GM21619 (cell line): ENCODE measurements around the gene GABPB2.
"Not testable (repeated sequence)": the region's sequence is repeated elsewhere in the genome, so short reads cannot be mapped to it uniquely, and the experiment has no call there.

ENCODE experiments used
- ATAC-seq: cut with Tn5 transposase; IDR thresholded peaks from one replicate; pipeline ENCODE4 v1.9.1; 2021; ENCODE audit not compliant: unreplicated experiment

Gene GABPB2

DNA sequence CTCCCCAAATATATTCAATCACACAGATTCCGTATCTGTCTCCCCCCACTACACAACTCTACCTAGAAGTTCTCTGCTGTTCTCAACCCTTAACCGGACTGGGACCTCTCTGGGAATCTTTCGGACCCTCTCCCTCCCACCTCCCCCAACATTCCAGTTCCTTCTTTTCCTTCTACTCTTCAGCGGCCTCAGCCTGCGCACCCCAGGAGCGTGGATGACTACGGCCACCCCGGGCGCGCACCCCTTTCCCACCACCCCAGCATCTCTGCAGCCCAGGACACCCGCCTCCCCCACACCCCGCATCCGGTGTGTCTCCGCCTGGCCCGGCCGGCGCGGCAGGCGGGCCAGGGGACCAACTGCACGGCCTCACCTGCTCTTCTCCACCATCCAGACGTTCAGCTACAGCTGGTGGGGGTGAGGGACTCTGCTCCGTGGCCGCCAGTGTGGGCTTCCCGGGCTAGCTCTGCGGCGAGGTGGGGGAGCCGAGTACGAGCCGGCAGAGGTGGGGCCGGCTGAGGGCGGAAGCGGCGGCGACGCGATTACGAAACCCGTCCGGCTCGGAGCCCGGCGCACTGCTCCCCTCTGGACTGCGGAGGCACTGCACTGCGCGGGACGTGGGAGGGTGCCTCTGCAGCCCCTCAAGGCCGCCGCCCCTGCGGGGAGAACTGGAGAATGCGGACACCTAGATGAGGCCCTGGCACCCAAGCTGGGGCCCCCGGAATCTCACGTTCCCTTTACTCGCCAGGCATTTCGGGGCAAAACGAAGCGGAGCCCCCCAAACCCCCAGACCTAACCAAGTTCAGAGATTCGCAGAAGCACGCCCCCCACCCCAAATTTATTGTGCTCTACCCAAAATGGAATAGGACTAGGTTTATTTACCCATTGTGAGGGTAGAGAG lies 11.2 kb upstream of the GABPB2 start, which contains the start of gene CDC42SE1:
CDC42SE1 (minus strand) TSS at position 514 of the 898 bp plus-strand sequence. CDS start 3,892 bp downstream, outside the sequence.
- ATAC-seq, result peak; percentile 74

DNA sequence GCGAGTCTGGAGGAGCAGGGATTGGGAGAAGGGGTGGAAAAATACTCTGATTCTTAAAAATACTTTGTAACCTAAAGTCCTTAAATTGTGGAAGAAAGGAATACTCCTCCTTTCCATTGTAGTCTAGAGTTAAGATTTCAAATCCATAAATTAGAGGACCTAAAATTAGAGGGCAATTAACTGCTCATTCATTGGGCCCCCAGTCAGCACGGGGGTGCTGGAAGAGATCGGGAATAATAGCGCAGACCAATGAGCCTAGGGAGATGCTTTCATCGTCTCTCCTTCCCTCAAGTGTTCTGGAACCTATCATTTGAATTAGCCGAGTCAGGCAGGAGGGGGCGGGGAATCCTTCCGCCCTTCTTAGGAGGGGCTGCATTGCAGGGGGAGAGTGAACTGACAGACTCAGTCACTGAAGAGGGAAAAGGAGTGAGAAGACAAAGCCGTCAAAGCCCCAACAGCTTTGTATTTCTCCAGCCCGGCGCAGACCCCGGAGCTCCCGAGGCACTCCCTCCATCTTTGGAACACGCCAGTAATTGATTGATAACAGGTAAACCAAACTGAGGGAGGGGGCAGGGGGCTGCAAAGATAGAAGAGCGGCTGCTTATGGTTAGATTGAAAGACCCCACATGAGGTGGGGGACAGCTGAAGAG lies 10.4 kb upstream of the GABPB2 start, which contains the start of gene MLLT11:
MLLT11 (plus strand) TSS at position 391 of the 650 bp plus-strand sequence. CDS start 6,828 bp downstream, outside the sequence.
- ATAC-seq, result no peak

DNA sequence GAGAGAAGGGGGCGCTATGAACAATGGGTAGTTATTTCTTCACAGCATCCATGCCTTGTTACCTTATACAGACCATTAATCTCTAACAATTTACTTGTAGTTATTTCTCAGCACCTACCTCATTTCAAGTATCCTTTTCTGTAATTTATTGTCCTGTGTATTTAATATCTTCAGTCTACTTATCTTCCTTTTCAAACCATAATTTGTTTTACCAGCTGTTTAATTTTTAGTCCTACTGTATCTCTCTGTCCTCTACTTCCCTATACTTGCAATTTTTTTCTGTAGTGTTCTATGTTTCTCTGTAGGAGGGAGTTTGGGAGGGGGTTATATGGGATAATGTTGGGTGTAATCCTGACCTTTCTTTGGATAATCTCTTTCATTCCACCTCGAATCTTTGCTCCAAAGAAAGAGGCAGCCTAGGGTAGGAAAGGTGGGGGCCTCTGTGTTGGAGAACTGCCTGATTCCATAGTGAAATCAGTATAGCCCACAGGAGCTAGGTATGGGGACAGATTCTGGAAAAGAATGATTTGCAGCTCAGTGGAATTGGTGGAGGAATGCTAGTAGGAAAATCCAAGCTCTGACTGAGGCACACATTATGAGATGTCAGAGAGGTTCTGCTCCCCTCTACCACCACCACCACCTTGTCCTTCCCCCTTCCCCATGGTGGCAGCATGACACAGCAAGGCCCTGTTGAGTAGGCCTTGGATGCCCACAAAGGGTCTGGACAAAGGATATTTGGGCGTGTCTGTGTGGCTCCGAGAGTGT lies 9.7 kb upstream of the GABPB2 start:
- ATAC-seq, result no peak

DNA sequence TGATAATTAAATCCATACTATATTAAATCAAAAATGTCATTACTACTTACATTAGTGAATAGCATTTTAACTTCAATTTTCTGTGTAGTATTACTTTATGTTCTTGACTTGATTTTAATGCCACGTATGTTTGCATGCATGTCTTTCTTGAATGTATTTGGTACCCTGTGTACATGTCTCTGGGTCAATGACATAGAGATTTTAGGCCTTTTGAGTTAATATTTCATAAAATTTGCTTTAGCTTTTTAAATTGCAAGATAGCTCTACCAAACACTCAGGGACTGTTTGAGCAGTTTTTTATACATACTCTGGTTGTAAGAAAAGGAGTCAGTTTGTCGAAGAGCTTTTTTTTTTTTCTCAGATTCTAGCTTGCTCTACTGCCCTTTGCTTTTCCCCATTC lies 8.9 kb upstream of the GABPB2 start:
- ATAC-seq, result no peak

DNA sequence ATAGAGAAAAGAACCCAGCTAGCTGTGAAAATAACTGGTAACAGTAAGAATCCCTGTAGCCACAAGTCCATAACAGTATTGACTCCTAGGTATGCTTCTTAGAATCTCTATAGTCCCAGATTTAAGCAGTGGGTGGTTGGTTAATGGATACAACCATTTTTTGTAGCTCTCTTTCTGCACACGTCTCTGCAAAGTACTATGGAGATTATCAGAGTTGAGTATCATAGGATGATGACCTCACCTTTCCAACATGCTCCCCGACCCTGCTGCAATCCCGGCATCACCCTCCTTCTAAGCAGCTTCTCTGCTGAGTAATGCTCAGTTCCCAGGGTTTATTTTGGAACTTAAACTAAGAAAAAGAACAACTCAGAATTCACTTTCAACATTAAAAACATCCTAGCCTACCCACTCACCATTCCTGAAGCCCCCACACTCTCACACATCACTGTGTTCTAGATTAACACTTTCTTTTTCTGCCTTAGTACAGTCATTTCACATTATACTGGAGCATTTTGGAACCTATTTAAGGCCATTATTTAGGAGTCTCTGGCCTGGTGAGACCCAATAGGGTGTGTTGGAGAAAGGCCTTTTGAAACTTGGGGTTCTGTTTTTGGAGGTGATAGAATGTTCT lies 7.7 kb upstream of the GABPB2 start:
- ATAC-seq, result no peak

DNA sequence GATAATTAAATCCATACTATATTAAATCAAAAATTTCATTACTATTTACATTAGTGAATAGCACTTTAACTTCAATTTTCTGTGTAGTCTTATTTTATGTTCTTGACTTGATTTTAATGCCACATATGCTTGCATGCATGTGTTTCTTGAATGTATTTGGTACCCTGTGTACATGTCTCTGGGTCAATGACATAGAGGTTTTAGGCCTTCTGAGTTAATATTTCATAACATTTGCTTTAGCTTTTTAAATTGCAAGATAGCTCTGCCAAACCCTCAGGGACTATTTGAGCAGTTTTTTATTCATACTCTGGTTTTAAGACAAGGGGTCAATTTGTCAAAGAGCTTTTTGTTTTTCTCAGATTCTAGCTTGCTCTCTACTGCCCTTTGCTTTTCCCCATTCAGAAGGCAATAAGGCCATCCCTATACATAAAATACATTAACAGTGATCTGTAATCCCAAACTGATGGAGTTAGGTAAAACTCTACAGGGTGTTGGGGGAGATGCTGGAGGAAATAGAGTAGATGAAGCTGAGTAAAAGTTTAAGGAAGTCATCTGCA lies 5.4 kb upstream of the GABPB2 start:
- ATAC-seq, result no peak

DNA sequence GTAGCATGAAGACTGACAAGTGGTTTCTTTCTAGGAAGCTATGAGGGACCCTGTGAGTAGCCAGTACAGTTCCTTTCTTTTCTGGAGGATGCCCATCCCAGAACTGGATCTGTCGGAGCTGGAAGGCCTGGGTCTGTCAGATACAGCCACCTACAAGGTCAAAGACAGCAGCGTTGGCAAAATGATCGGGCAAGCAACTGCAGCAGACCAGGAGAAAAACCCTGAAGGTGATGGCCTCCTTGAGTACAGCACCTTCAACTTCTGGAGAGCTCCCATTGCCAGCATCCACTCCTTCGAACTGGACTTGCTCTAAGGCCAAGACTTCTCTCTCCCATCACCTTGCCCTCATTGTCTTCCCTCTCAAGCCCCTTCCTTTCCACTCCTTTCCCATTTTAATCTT lies 3.4 kb upstream of the GABPB2 start:
- ATAC-seq, result no peak

DNA sequence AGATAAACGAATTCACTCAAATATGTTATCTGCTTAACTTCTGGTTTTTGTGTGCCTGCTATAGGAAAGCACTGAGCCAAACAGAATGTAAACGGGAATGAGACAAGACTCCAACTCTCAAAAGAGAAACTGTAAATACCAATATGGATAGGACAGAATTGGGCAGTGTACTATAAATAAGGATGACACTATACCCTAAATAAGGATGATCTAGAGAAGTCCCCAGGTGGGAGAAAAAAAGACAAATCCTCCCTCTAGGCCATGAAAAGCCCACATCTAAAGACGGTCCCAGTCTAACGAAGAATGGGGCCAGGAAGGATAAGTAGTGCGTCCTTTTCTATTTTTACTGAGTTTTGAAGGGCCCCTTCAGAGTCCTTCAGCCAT lies 1.5 kb upstream of the GABPB2 start:
- no peak for ATAC-seq

DNA sequence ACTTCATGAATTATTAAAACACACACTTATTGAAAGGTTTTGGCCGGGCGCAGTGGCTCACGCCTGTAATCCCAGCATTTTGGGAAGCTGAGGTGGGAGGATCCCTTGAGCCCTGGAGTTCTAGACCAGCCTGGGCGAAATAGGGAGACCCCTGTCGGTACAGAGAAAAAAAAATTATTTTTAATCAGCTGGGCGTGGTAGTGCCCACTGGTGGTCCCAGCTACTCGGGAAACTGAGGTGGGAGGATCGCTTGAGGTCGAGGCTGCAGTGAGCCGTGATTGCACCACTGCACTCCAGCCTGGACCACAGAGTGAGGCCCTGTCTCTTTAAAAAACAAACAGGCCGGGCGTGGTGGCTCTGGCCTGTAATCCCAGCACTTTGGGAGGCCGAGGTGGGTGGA lies 1.7 kb downstream of the GABPB2 start:
- ATAC-seq, result no peak

DNA sequence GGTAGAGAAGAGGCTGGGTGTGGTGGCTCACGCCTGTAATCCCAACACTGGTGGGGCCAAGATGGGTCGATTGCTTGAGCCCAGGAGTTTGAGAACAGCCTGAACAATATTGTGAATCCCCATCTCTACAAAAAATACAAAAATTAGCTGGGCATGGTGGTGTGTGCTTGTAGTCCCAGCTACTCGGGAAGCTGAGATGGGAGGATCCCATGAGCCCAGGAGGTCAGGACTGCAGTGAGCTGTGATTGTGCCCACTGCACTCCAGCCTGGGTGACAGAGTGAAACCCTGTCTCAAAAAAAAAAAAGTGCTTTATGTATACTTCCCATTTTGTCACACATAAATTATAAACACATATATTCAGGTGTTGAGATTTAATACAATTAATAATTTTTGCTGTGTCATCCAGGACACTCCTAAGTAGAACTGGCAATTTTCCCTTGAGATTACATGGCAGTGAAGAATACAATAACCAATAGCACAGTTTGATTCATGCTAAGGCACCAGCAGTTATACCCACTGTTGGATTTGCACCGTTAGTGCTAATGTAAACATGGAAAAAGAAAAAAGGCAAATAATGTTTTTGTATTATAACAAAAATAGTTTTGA lies 15.5 kb downstream of the GABPB2 start:
- ATAC-seq, result no peak

DNA sequence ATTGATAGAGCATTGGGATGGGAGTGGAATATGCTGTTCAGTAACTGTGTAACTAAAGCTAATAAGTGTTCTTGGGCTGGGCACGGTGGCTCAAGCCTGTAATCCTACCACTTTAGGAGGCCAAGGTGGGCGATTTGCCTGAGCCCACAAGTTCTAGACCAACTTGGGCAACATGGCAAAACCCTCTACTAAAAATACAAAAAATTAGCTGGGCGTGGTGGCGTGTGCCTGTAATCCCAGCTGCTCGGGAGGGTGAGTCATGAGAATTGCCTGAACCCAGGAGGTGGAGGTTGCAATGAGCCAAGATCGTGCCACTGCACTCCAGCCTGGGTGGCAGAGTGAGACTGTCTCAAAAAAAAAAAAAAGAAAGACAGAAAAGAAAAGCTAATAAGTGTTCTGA lies 26.9 kb downstream of the GABPB2 start:
- ATAC-seq, result not testable (repeated sequence)

DNA sequence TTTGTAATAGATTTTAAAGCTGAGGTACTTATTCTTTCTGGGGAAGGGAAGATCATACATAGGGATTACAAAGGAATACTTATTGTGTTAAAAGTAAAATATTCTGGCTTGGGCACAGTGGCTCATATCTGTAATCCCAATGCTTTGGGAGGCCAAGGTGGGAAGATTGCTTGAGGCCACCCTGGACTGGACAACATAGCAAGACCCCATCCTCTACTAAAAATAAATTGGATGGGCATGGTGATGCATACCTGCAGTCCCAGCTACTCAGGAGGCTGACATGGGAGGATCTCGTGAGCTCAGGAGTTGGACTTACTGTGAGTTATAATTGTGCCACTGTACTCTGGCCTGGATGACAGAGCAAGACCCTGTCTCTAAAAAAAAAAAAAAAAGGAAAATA lies 27.6 kb downstream of the GABPB2 start:
- ATAC-seq, result no peak

DNA sequence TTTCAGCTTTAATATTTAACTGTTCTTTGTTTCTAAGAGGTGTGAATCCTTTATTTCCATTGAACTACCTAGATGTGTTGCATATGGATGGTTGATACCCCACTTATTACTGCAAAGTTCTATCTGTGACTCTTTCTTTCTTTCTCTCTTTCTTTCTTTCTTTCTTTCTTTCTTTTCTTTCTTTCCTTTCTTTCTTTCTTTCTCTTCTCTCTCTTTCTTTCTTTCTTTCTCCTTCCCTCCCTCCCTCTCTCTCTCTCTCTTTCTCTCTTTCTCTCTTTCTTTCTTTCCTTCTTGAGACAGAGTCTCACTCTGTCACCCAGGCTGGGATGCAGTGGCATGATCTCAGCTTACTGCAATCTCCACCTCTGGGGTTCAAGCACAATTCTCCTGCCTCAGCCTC lies 34.1 kb downstream of the GABPB2 start:
- ATAC-seq, result no peak

DNA sequence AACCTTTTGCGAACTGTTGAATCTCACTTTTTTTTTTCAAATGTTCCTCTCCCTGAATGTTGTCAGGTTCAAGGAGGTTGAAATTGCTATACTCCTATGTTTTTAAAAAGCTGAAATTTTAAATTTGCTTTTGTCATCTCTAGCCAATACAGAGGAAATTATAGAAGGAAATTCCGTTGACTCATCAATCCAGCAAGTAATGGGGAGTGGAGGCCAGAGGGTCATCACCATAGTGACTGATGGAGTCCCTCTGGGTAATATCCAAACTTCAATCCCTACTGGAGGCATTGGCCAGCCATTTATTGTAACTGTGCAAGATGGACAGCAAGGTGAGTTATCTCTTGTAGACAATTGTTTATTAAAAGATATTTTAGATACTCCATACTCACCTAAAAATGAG lies 36.3 kb downstream of the GABPB2 start:
- ATAC-seq, result no peak

DNA sequence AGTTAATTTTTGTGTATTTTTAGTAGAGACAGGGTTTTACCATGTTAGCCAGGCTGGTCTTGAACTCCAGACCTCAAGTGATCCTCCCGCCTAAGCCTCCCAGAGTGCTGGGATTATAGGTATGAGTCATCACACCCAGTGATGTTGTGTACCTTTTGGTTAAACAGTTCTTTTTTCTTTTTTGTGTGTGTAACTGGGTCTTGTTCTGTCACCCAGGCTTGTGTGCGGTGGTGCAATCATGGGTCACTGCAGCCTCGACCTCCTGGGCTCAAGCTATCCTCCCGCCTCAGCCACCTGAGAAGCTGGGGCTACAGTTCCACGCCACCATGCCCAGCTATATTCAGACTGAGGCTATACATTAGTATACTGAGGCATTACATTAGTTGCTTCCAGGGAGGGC lies 37.8 kb downstream of the GABPB2 start:
- no peak for ATAC-seq

DNA sequence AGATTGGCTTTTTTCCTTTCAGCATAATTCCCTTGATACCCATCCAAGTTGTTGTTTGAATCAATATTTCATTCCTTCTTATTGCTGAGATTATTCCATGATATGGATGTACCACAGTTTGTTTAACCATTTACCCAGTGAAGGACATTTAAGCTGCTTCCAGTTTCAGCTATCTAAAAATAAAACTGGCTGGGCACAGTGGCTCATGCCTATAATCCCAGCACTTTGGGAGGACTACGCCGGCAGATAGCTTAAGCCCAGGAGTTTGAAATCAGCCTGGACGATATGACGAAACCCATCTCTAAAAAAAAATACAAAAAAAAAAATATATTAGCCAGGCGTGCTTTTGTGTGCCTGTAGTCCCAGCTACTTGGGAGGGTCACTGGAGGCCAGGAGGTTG lies 43.3 kb downstream of the GABPB2 start:
- no peak for ATAC-seq

DNA sequence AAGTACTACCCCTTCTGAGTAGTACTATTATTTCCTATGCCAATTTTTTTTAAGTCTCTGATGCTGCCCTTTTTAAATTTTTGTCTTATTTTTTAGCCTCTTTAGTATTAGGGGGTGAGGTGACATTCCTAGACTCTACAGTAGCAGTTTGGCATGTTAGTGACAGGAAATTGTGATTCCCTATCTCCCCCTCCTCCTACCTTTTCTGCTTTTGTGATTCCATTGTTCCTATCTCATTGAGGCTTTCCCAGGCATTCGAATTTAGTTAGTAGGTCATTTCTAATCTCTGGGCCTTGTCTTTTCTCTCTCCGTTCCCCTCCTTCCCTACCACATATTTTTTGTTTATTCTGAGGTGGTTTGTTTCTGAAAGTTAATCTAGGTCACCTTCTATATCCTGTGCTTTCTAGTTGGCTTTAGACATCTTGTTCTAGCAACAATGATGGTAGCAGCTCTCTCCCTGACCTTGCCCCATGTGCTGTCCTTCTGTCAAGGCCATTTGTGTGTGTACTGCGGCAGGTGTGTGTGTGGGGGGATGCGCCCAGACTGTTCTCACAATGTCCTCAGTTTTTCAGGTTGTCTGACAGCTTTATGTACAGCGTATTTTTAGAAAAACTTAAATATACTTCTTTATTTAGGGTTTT lies 54.3 kb downstream of the GABPB2 start:
- no peak for ATAC-seq

DNA sequence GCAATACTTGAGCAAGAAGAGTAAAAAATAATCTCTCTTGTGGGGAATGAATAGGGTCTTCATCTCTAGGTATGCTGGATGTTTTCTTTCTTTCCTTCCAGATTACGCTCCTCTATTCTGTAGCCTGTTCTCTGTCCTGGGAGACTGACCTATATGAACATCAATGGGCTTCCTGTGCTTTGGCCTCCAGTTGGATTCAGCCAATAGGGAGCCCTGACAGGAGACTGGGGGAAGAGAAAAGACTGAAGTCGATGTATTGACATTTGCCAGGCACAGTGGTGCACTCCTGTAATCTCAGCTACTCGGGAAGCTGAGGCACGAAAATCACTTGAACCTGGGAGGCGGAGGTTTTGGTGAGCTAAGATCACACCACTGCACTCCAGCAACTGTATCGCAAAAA lies 58.2 kb downstream of the GABPB2 start:
- no peak for ATAC-seq

DNA sequence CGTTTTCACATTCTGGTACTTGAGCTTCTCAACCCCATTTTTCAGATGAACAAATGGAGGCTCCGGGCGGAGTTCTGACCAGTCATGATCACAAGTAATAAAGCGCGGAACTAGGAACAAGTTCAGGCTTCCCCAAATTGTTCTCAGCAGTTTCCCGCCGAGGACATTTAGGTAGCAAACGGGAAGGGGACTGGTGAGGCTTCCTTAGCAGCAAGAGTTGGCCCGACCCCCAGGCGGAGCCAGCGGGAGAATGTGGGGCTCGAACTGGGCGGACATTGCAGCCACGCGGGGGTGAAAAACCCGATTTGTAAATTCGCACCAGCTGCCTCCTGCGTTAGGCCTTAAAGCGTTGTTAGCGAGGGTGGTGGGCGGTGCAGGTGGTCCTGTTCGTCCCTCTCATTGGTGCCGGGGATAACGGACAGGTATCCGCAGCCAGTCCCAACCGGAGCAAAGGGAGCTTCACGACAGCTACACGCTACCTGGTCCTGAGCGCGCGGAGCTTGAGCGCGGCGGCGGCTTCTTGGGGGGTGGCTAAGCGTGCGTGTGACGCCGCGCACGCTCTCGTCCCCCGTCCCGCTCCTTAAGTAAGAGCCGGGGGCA lies 60.5 kb downstream of the GABPB2 start:
- no peak for ATAC-seq
